Stimulated activated CD8-positive, alpha-beta memory T cell treated with anti-CD3 and anti-CD28 coated beads, Interleukin-2, amount 100 ng/mL, for 48 hours (primary cell): ENCODE data around the gene HS6ST3.
"Not testable (repeated sequence)": the region's sequence is repeated elsewhere in the genome, so short reads cannot be mapped to it uniquely, and the experiment has no call there.

ENCODE experiments used
- DNase-seq, 2 donors: peaks; one replicate each; pipeline ENCODE4 v3.0.0-alpha.2; 2020; ENCODE audit warnings: low read depth in 2 of 2

The HS6ST3 gene

GRCh38 chr13:96730676-96731075 is 640.8 kb downstream of the HS6ST3 start:
- DNase-seq: no peak

GRCh38 chr13:96734499-96734898 is 644.6 kb downstream of the HS6ST3 start:
- DNase-seq: no peak

DNA sequence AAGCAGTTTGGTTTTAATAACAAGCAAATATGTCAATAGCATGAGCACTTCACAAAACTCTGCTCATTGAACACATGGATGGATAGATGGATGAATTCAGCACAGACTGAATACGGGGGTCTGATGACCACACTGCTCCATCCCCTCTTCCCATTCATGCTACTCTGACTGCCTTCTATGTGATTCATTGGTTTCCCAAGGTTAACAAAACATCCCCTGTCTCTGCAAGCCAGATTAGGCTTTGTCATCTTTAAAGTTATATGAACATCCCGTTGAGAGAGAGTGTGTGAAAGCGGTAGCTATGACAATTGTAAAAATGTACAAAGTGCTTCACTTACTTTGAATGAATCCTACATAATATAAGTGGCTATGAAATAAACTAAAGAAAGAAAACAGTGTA is 651.9 kb downstream of the HS6ST3 start:
- no peak for DNase-seq

DNA sequence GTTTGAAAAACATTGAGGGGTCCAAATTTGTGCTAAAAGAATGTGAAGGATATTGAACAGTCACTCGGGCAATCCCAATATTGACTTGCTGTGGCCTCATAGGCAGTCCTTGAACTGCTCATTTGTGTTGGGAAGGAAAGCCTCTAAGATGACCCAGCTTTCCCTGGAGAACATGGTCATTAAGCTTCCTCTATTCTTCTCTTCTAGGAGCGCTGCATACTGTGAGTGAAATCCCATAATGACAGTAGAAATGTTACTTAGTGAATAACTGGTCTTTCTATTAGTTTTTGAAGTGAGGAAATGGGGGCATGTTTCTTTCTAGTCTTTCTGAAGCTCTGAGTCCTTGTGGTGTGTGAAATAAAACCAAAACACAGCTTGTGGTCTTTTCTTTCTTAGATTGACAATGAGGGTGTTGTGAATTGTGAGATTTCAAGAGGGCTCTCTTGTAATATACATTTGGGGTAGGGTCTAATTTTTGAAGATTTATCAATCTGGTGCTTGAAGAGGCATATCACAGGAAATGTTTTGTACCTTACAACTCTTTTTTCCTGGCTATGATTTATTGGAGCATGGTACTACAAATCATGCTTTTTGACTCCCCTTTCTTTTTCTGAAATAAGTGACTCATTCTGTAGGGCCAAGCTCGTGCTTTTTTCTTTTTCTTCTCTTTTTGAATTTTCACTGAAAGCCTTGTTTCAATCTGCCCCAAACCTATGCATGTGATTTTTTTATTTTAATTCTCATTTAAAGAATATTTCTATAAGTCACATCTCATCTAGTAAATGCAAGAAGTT is 653.6 kb downstream of the HS6ST3 start:
- no peak for DNase-seq

GRCh38 chr13:96744367-96745331 is 654.7 kb downstream of the HS6ST3 start:
- DNase-seq: no peak

DNA sequence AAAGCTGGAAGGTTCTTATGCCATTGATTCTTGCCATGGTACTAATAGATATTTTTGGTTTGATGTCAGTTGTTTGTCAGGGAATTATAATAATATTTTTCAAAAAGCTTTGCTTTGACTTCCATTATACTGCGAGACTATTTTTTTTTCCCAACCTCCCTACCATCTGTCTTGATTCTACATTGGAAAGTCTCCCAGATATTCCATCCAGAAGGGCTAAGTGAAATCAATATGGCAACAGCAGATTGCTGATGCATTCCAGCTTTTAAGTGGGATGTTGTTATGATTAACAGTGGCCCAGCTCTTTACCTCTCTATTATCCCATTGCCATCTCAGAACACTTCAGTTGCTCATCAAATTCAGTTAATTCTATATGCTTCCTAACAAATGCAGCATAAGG is 657.0 kb downstream of the HS6ST3 start:
- no peak for DNase-seq

DNA sequence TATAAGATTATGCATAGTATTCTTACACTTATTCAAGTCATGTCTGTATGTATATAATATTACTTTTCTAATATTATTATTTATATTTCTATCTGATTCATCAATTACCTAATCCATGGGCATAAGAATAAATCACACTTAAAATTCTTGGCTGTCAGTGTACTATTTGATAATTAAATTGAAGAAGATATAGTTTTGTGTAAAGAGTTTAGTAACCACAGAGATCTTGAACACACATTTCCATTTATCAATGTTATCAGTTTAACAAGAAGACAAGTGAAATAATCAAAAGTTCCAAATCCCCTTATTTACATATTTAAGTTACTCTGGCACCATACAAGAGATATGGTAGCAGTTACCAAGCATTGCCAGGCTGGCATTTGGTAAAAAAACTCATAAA is 659.9 kb downstream of the HS6ST3 start:
- no peak for DNase-seq

DNA sequence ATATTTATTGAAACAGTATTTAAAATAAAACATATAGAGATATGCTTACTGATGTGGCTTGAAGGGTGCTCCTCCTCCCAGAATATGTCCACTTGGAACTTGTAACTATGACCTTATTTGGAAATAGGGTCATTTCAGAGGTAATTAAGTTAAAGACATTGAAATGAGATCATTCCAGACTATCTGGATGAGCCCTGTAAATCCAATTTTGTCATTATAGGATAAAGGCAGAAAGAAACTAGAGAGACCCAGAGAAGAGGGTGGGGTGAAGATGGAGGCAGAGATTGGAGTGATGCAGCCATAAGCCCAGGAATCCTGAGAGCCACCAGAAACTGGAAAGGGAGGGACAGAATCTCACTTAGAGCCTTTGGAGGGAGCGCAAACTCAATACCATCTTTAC is 661.2 kb downstream of the HS6ST3 start:
- DNase-seq: no peak

GRCh38 chr13:96762876-96763275 is 673.0 kb downstream of the HS6ST3 start:
- no peak for DNase-seq

GRCh38 chr13:96766306-96766705 is 676.4 kb downstream of the HS6ST3 start:
- DNase-seq: no peak

DNA sequence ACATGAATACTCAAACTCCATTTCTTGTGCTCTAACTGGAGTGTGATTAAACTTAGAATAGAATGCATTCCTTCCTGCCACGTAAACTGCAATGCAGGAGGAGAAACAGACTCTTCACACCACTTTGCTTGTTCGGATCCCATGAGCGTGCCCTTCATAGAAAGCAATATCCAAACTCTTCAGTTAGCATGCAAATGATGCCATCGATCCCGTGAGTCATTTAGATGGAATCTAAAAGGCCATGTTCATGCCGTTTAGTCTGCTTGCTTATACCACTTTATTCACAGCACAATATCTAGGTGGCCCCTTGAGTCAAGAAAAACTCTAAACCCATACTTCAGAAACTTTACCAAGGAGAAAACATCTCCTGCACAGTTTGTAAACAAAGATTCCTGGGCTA is 678.6 kb downstream of the HS6ST3 start:
- no peak for DNase-seq

DNA sequence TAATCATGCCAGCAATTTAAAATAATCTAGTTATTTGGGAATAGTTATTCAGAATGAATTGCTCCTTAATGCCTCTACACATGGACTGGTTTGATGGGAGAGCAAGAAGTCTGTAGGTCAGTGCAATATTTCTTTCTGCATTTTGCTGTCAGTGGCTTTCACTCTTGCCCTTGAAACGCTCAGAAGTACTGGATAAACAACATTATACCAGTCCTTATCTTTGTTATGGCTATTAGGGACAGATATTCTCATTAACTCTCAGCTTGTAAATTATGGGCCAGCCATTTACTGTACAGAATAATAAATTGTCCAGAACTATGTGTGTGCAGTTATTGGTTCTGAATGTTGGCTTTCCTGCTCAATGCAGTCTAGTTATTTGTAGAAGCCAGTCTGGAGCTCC is 680.0 kb downstream of the HS6ST3 start:
- no peak for DNase-seq

- no peak for DNase-seq
These were observed 681.8 kb downstream of the HS6ST3 start for GRCh38 chr13:96771486-96772367.

DNA sequence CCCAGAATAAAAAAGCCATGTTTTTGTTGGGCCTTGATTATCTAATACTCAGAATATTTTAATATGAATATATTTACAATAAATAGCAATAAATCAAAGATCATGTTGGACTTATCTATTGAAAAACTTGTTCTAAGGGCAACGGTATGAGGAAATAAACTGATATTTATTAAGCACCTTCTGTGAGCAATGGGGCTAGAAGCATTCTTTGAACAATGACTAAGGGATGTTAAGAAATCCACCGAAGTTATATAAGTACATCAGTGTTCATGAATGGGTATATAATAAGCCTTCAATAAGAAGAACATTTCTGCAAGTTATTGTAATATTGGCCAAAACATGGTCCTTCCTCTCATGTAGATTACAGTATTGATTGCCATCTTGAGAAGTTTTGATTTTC is 682.5 kb downstream of the HS6ST3 start:
- no peak for DNase-seq

DNA sequence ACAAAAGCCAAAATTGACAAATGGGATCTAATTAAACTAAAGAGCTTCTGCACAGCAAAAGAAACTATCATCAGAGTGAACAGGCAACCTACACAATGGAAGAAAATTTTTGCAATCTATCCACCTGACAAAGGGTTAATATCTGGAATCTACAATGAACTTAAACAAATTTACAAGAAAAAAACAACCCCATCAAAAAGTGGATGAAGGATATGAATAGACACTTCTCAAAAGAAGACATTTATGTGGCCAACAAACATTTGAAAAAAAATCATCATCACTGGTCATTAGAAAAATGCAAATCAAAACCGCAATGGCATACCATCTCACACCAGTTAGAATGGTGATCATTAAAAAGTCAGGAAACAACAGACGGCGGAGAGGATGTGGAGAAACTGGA is 688.4 kb downstream of the HS6ST3 start:
- DNase-seq: not testable (repeated sequence)

DNA sequence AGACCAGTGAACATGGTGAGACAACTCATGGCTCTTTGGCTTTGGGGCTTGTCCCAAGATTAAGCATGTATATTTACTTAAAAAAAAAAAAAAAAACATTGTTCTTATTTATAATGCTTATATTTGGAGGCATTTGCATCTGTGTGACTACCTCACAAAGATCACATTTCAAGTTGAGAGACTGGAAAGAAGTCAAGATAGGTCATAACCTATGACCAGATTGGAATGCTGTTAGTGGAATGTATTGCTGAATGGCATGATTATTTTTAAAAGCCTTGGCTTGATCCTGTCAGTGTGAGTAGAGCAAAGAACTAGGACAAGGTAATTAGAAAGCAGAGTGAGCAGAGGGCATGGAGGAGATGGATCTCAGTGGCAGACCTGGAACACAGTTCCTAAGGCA is 689.8 kb downstream of the HS6ST3 start:
- no peak for DNase-seq

DNA sequence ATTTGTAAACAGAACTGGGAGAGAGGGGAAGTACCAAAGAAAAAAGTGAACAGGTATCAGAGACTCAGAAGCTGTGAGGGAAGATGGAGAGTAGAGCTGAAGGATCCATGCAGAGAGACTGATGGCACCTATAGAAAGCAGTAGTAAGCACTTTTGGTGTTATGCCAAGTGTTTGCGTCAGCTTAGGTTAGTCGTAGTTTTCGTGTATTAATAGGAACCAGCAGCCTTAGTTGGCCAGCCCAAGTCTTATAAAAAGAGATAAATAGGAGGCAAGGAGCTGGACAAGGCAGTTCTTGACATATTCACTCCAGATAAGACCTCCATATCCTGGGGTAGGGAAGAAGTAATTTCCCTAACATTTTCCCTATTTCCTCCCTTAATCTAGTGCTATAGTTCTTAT is 690.2 kb downstream of the HS6ST3 start:
- DNase-seq: no peak

GRCh38 chr13:96781141-96781540 is 691.2 kb downstream of the HS6ST3 start:
- DNase-seq: no peak

- no peak for DNase-seq
These were observed 692.3 kb downstream of the HS6ST3 start for GRCh38 chr13:96782186-96782585.

DNA sequence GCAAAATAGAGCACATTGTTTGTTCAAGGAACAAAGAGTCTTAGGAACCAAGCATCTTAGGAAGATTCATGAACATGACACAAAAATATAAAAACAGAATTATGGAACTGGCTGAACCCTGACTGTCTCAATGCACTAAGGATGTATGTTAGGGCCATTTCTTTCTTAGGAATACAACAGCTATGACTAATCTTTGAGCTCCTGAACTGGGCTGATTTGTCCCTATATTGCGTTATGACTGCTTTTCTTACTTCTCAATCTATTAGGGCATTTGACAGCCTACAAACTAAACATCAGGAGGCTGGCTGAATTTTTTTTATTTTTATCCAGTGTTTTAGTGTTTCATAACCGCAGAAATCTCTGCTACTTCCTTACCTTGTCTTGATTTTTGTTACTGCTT is 693.1 kb downstream of the HS6ST3 start:
- no peak for DNase-seq

DNA sequence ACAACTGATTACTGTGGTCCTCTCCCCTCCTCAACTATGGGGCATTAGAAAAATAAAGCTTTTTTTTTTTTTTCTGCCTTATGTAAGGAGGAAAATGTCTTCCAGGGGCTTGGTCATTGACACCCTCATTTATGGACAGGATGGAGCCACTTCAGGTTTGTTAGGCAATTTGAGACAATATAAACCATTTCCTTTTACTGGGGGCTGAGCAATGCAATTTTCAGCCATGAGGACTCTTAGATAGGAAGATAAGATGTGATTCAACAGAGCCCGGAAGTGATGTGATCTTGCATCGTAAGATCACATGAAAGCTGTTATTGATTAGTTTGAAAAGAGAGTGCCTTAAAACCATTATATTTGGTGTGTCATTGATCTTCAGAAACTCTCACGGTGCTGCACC is 693.6 kb downstream of the HS6ST3 start:
- DNase-seq: no peak

DNA sequence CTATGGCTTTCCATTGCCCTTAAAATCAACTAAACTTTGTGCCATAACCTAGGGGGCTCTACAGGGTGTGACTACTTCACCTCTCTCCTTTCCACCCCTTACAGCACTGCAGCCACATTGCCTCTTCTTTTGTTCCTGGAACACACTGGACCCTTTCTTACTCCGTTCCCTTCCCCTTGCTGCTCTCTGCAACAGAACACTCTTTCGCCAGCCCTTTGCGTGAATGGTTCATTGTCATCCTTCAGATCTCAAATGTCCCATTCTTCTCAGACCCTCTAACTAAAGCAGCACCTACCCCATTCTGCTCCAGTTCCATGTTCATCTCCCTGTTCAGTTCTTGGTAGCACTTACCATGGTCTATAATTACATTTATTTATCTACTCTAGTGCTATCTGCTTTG is 696.1 kb downstream of the HS6ST3 start:
- no peak for DNase-seq
